SK-N-SH (cell line): ENCODE data around the gene CDK5RAP2. TPM values are rescaled to one million over a fixed set of nuclear protein-coding genes. Genes with fewer than 3 reads are reported as not detected.
A peak's percentile ranks its signal among the peaks of the same experiment; 100 is the strongest.

Experiments
- CTCF ChIA-PET: fragments of 300-600, 350-600 bp; formaldehyde crosslinking; extraction: SDS; loops from one replicate; lab custom pipeline; 2021; lab: Yijun Ruan, JAX
- POLR2A ChIA-PET: fragments of 350-600 bp; sonication (Branson Sonifier 250); formaldehyde crosslinking; extraction: SDS; loops from one replicate; lab custom pipeline; 2020; ENCODE audit warnings: antibody characterized with exemption, inconsistent platforms; lab: Yijun Ruan, JAX
- DNase-seq: peaks from one replicate; pipeline ENCODE4 v3.0.0; 2012
- H2AFZ ChIP-seq: fragments of 200-600 bp; sonication (generic); 2 replicates; pipeline ENCODE4 v1.8.1; 2016; ENCODE audit warnings: antibody characterized with exemption, mild to moderate bottlenecking, low read depth
- H3F3A ChIP-seq: fragments of 200-600 bp; sonication (generic); replicated peaks from 2 replicates; pipeline ENCODE3; 2016; ENCODE audit warnings: antibody characterized with exemption, mild to moderate bottlenecking; ENCODE audit not compliant: insufficient read depth
- H3K27ac ChIP-seq, 2 experiments: fragments of 200-500 bp in 1 of 2; fragments of 200-600 bp in 1 of 2; sonication (Bioruptor generic) in 1 of 2; sonication (generic), shearing (Covaris generic) in 1 of 2; 2 replicates each; pipeline versions ENCODE4 v1.5.1 to v1.6.1; 2014 to 2016; ENCODE audit warnings: low read depth in 2 of 2, inconsistent platforms in 1 of 2, low read length in 1 of 2, mild to moderate bottlenecking in 1 of 2, mixed read lengths in 1 of 2
- H3K27me3 ChIP-seq: fragments of 200-600 bp; sonication (generic), shearing (Covaris generic); 2 replicates; pipeline ENCODE4 v1.6.1; 2016; ENCODE audit warnings: mixed run types; ENCODE audit not compliant: insufficient read depth
- H3K36me3 ChIP-seq, 2 experiments: fragments of 200-500 bp in 1 of 2; fragments of 200-600 bp in 1 of 2; sonication (Bioruptor generic) in 1 of 2; sonication (generic) in 1 of 2; replicated peaks in 1 of 2; 2 replicates each; pipeline versions ENCODE3 to v1.5.1; 2014 to 2016; ENCODE audit warnings: low read length in 1 of 2, mild to moderate bottlenecking in 1 of 2; ENCODE audit not compliant: insufficient read depth in 2 of 2, control insufficient read depth in 1 of 2
- H3K4me1 ChIP-seq, 2 experiments: fragments of 200-500 bp in 1 of 2; fragments of 200-600 bp in 1 of 2; sonication (Bioruptor generic) in 1 of 2; sonication (generic), shearing (Covaris generic) in 1 of 2; 2 replicates each; pipeline versions ENCODE4 v1.5.1 to v1.6.1; 2014 to 2016; ENCODE audit warnings: low read depth in 1 of 2, low read length in 1 of 2, mixed run types in 1 of 2; ENCODE audit not compliant: insufficient read depth in 2 of 2, control insufficient read depth in 1 of 2
- H3K4me2 ChIP-seq: fragments of 200-600 bp; sonication (generic), shearing (Covaris generic); 2 replicates; pipeline ENCODE4 v1.6.1; 2017; ENCODE audit warnings: mixed run types
- H3K4me3 ChIP-seq, 2 experiments: fragments of 200-500 bp in 1 of 2; fragments of 200-600 bp in 1 of 2; sonication (Bioruptor generic) in 1 of 2; sonication (generic), shearing (Covaris generic) in 1 of 2; 2 replicates each; pipeline versions ENCODE4 v1.5.1 to v1.8.1; 2014 to 2016; ENCODE audit warnings: low read depth in 2 of 2, inconsistent platforms in 1 of 2, low read length in 1 of 2, mild to moderate bottlenecking in 1 of 2, mixed read lengths in 1 of 2, moderate library complexity in 1 of 2
- H3K79me2 ChIP-seq: fragments of 200-600 bp; sonication (generic); 2 replicates; pipeline ENCODE4 v1.8.1; 2017; ENCODE audit warnings: mild to moderate bottlenecking; ENCODE audit not compliant: insufficient read depth
- H3K9ac ChIP-seq: fragments of 200-600 bp; sonication (generic); 2 replicates; pipeline ENCODE4 v1.6.1; 2017; ENCODE audit warnings: mixed run types
- H3K9me2 ChIP-seq: fragments of 200-600 bp; sonication (generic); 2 replicates; pipeline ENCODE4 v1.6.1; 2017; ENCODE audit warnings: mixed run types
- H3K9me3 ChIP-seq: fragments of 200-600 bp; sonication (generic); 2 replicates; pipeline ENCODE4 v1.6.1; 2017; ENCODE audit warnings: mixed run types, mild to moderate bottlenecking, moderate library complexity
- H4K20me1 ChIP-seq: fragments of 200-600 bp; sonication (generic); 2 replicates; pipeline ENCODE4 v1.6.1; 2017; ENCODE audit warnings: mild to moderate bottlenecking, mixed run types; ENCODE audit not compliant: insufficient read depth
- ELF1 ChIP-seq: IDR thresholded peaks from 2 replicates; pipeline ENCODE4 v1.4.0; 2012
- EZH2phosphoT487 ChIP-seq: fragments of 200-600 bp; sonication (generic); IDR thresholded peaks from 2 replicates; pipeline ENCODE4 v1.6.1; 2017; ENCODE audit warnings: low read depth, mixed run types, mild to moderate bottlenecking, antibody characterized with exemption, moderate library complexity, borderline replicate concordance
- FOXJ3 ChIP-seq: sonication (generic); formaldehyde crosslinking; IDR thresholded peaks from 2 replicates; pipeline ENCODE4 v1.5.1; 2020; ENCODE audit warnings: mild to moderate bottlenecking, missing genetic modification reagents
- FOXM1 ChIP-seq: IDR thresholded peaks from 2 replicates; pipeline ENCODE4 v1.4.0; 2012; ENCODE audit warnings: low read depth, mild to moderate bottlenecking
- MAX ChIP-seq: IDR thresholded peaks from 2 replicates; pipeline ENCODE4 v1.4.0; 2012; ENCODE audit warnings: low read depth
- NFIC ChIP-seq: IDR thresholded peaks from 2 replicates; pipeline ENCODE4 v1.4.0; 2012; ENCODE audit warnings: borderline replicate concordance
- NRF1 ChIP-seq: IDR thresholded peaks from 2 replicates; pipeline ENCODE4 v1.6.1; 2012; ENCODE audit warnings: low read depth, mild to moderate bottlenecking, low read length
- RFX5 ChIP-seq: IDR thresholded peaks from 2 replicates; pipeline ENCODE4 v1.6.1; 2012; ENCODE audit warnings: mild to moderate bottlenecking, improper control_type of control experiment, low read length
- RXRA ChIP-seq: IDR thresholded peaks from 2 replicates; pipeline ENCODE4 v1.4.0; 2012; ENCODE audit warnings: low read depth, mild to moderate bottlenecking, borderline replicate concordance
- TAF1 ChIP-seq: IDR thresholded peaks from 2 replicates; pipeline ENCODE4 v1.6.1; 2012; ENCODE audit warnings: low read depth, mild to moderate bottlenecking, low read length, moderate library complexity, borderline replicate concordance
- TCF12 ChIP-seq: IDR thresholded peaks from 2 replicates; pipeline ENCODE4 v1.4.0; 2012
- TEAD4 ChIP-seq: IDR thresholded peaks from 2 replicates; pipeline ENCODE4 v1.4.0; 2012; ENCODE audit warnings: mild to moderate bottlenecking, borderline replicate concordance; ENCODE audit not compliant: insufficient read depth
- YY1 ChIP-seq: IDR thresholded peaks from 2 replicates; pipeline ENCODE4 v1.4.0; 2012; ENCODE audit warnings: low read depth, mild to moderate bottlenecking
- WGBS: methylation state at CpG from one replicate; pipeline ENCODE4 v1.1.6; 2017; ENCODE audit warnings: low lambda C conversion rate; 5-methylcytosine and 5-hydroxymethylcytosine counted together
- polyA plus RNA-seq, 3 experiments: library from polyadenylated mRNA; depleted of rRNA; stranded (reverse); fragments of >200 nt; gene quantifications; 2 replicates each; pipeline ENCODE4 v1.2.3, GENCODE V29; 2012
- TF ChIP-seq, protein P1 (sequence below): fragments of 150-350 bp; IDR thresholded peaks from 2 replicates; pipeline ENCODE4 v1.6.1; 2017; ENCODE audit warnings: antibody characterized with exemption, low read length, low read depth, borderline replicate concordance
- TF ChIP-seq, protein P2 (sequence below): fragments of 150-350 bp; IDR thresholded peaks from 2 replicates; pipeline ENCODE4 v1.6.1; 2016; ENCODE audit warnings: mild to moderate bottlenecking, low read depth, low read length

Gene CDK5RAP2
- polyA plus RNA-seq, 1 of the 3 experiments (the other 2 are of a cell fraction): 20.7 TPM

DNA sequence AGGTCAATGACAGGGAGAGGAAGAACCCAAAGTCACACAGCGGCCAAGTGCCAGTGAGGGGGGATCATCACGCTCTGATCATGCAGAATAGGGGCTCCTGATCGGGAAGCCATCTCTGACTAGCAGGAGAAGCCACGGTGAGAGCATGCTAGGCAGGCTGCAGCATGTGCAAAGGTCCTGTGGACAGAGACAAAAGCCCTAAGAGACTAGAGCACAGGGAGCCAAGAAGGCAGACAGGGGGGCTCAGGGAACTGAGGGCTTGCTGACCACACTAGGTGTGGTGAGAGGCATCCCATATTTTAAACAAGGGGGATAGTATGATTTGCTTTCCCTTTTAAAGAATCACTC, 195.1 kb downstream of the CDK5RAP2 start:
- H3F3A ChIP-seq: no peaks in the 10 kb centered on the region
- H3K9me2 ChIP-seq: no peaks in the 10 kb centered on the region
- peaks cover 0 to 27% of the 10 kb centered on the region in 2 experiments; a peak in 1 of 4 replicates for H3K4me1 ChIP-seq
- ChIA-PET POLR2A (no interaction called here), CTCF (no interaction called here)
- H3K27ac ChIP-seq: 0 out of 4 replicates have a peak overlapping the region, but pooled peaks of 1 of the 2 experiments have one; percentile 25
- H4K20me1 ChIP-seq: no peaks in the 10 kb centered on the region
- no peak overlapping the region for H3K4me2 ChIP-seq
- H3K9ac ChIP-seq: no peak overlapping the region
- no peaks in the 10 kb centered on the region for H3K9me3 ChIP-seq
- H2AFZ ChIP-seq: no peak overlapping the region
- H3K27me3 ChIP-seq: no peaks in the 10 kb centered on the region
- 96% methylated on average over 4 of the region's 4 CpGs for WGBS
- no peak overlapping the region for H3K4me3 ChIP-seq
- no peaks in the 10 kb centered on the region for H3K79me2 ChIP-seq
- TF ChIP-seq EZH2phosphoT487: no peak
- no peak for TF ChIP-seq TAF1
- DNase-seq: no peak
- H3K36me3 ChIP-seq: peaks cover 6 to 16% of the 10 kb centered on the region in 2 experiments

- Histone ChIP-seq H3K79me2 (no peaks in the 10 kb centered on the region), H3K27ac (peak overlapping the region in 1 of 2 experiments; percentile 25; a peak in 1 of 4 replicates), H3K9me3 (no peaks in the 10 kb centered on the region), H3K4me3 (no peak overlapping the region), H4K20me1 (no peaks in the 10 kb centered on the region), H3F3A (no peaks in the 10 kb centered on the region), H3K4me1 (peaks cover 0 to 27% of the 10 kb centered on the region in 2 experiments; a peak in 1 of 4 replicates), H3K27me3 (no peaks in the 10 kb centered on the region), H3K9ac (no peak overlapping the region)
- DNase-seq: peak; percentile 41
- POLR2A ChIA-PET: no interaction called here
- CTCF ChIA-PET: interaction anchor here (1.0 to 1.3 kb wide), 2 partner anchors 54 to 93 kb away, joined by 3 read pairs; no protein-coding TSS in a partner anchor
- no peak for TF ChIP-seq ELF1
- TF ChIP-seq, all 33 proteins: peak for 0
- no peaks in the 10 kb centered on the region for H3K9me2 ChIP-seq
- no peak overlapping the region for H3K4me2 ChIP-seq
- H2AFZ ChIP-seq: no peak overlapping the region
- H3K36me3 ChIP-seq: peaks cover 3 to 11% of the 10 kb centered on the region in 2 experiments
- WGBS: 96% methylated on average over 17 of the region's 24 CpGs
These were observed 195.7 kb downstream of the CDK5RAP2 start for GRCh38 chr9:120383999-120384924.

DNA sequence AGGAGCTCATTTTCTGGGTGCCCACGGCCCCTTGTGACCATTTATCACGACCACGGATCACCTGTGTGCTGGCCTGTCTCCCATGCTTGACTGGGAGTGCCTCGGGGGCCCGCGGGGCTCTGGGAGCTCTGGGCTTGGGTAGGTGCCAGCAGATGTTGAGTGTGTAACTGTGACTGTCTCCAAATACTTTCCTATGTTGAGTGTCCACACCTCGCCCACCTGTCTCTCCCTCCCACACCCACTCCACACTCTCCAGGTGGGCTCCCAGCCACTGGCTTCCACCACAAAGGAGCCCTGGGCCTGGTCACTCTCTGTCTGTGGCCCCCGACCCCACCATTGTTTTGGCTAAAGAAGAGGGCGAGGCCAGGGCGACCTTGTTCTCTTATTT, 196.4 kb downstream of the CDK5RAP2 start:
- H3K4me2 ChIP-seq: no peak overlapping the region
- H3K27ac ChIP-seq: no peak overlapping the region; a peak in 1 of 4 replicates
- H3K36me3 ChIP-seq: peaks cover 0 to 5% of the 10 kb centered on the region in 2 experiments
- no peaks in the 10 kb centered on the region for H4K20me1 ChIP-seq
- H3F3A ChIP-seq: no peaks in the 10 kb centered on the region
- no peaks in the 10 kb centered on the region for H3K27me3 ChIP-seq
- no peaks in the 10 kb centered on the region for H3K9me2 ChIP-seq
- no peaks in the 10 kb centered on the region for H3K9me3 ChIP-seq
- H3K4me3 ChIP-seq: no peak overlapping the region
- H3K4me1 ChIP-seq: peaks cover 0 to 27% of the 10 kb centered on the region in 2 experiments; a peak in 1 of 4 replicates
- no peak overlapping the region for H2AFZ ChIP-seq
- H3K9ac ChIP-seq: no peak overlapping the region
- CTCF ChIA-PET: interaction anchor here (0.9 to 1.3 kb wide), 3 partner anchors 31 to 93 kb away, joined by 3 to 4 read pairs (median 3); no protein-coding TSS in a partner anchor
- DNase-seq: peak; percentile 41
- no peaks in the 10 kb centered on the region for H3K79me2 ChIP-seq
- POLR2A ChIA-PET: no interaction called here
- TF ChIP-seq, protein P1, sequence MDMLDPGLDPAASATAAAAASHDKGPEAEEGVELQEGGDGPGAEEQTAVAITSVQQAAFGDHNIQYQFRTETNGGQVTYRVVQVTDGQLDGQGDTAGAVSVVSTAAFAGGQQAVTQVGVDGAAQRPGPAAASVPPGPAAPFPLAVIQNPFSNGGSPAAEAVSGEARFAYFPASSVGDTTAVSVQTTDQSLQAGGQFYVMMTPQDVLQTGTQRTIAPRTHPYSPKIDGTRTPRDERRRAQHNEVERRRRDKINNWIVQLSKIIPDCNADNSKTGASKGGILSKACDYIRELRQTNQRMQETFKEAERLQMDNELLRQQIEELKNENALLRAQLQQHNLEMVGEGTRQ: no peak
- no peak for TF ChIP-seq FOXM1
- TF ChIP-seq MAX: no peak
- TF ChIP-seq RFX5: no peak
- TF ChIP-seq NFIC: no peak
- TF ChIP-seq FOXJ3 (CRISPR knock-in tag): no peak
- TF ChIP-seq TCF12: no peak
- TF ChIP-seq, protein P2, sequence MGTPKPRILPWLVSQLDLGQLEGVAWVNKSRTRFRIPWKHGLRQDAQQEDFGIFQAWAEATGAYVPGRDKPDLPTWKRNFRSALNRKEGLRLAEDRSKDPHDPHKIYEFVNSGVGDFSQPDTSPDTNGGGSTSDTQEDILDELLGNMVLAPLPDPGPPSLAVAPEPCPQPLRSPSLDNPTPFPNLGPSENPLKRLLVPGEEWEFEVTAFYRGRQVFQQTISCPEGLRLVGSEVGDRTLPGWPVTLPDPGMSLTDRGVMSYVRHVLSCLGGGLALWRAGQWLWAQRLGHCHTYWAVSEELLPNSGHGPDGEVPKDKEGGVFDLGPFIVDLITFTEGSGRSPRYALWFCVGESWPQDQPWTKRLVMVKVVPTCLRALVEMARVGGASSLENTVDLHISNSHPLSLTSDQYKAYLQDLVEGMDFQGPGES: no peak
- no peak for TF ChIP-seq RXRA
- TF ChIP-seq TEAD4: no peak
- TF ChIP-seq YY1: no peak
- no peak for TF ChIP-seq NRF1
- TF ChIP-seq, all 33 proteins: peak for 0
- 70% methylated on average over 10 of the region's 10 CpGs for WGBS
